ENCODE results near the gene SWT1. TPM values are rescaled to one million over a fixed set of nuclear protein-coding genes. Genes with fewer than 3 reads are reported as not detected.

Gene SWT1
- total RNA-seq, 4 donors from 2014 or later: 1.9 to 6.5 (median 3.5) TPM

- no peak for DNase-seq
- no peak overlapping the region for H3K27ac ChIP-seq
- TF ChIP-seq POLR2A (IDR thresholded peaks at IDR 0.05): no peak
- no peak for TF ChIP-seq CTCF (IDR thresholded peaks at IDR 0.05)
- H3K9me3 ChIP-seq: no peaks in the 10 kb centered on the region
- H3K4me1 ChIP-seq: no peaks in the 10 kb centered on the region
- peaks cover 12 to 98% (median 36%) of the 10 kb centered on the region in 3 donors for H3K36me3 ChIP-seq
- intact Hi-C loops (cut with DNase I): no loop called here
- WGBS, 2 donors: 93 to 95% methylated on average over 6 of the region's 6 CpGs
- H3K4me3 ChIP-seq: no peak overlapping the region
- no peaks in the 10 kb centered on the region for H3K27me3 ChIP-seq
Observed at GRCh38 chr1:185300152-185300551, 143.2 kb downstream of the SWT1 start.

GRCh38 chr1:185305419-185305818 lies 148.5 kb downstream of the SWT1 start:
- whole genome bisulfite sequencing, 2 donors: 87 to 93% methylated on average over 3 of the region's 3 CpGs
- intact Hi-C loops (cut with DNase I): no loop called here
- Histone ChIP-seq H3K27ac (no peak overlapping the region), H3K4me1 (peaks cover 0 to 11% (median 3%) of the 10 kb centered on the region in 3 donors), H3K27me3 (no peaks in the 10 kb centered on the region), H3K36me3 (peaks cover 16 to 98% (median 43%) of the 10 kb centered on the region in 3 donors), H3K9me3 (no peaks in the 10 kb centered on the region), H3K4me3 (no peak overlapping the region)
- no peak for DNase-seq
- TF ChIP-seq POLR2A (IDR thresholded peaks at IDR 0.05) (no peak), CTCF (IDR thresholded peaks at IDR 0.05) (no peak)

GRCh38 chr1:185308126-185308525 lies 151.2 kb downstream of the SWT1 start:
- WGBS, 2 donors: 94 to 95% methylated on average over 1 of the region's 1 CpG
- intact Hi-C loops (cut with DNase I): no loop called here
- H3K36me3 ChIP-seq: peaks cover 13 to 80% (median 40%) of the 10 kb centered on the region in 3 donors

GRCh38 chr1:185309566-185309965 lies 152.6 kb downstream of the SWT1 start:
- Histone ChIP-seq H3K36me3 (peaks cover 13 to 66% (median 35%) of the 10 kb centered on the region in 3 donors), H3K27ac (no peak overlapping the region), H3K9me3 (no peaks in the 10 kb centered on the region), H3K4me1 (peaks cover 10 to 53% (median 24%) of the 10 kb centered on the region in 3 donors), H3K27me3 (no peaks in the 10 kb centered on the region), H3K4me3 (no peak overlapping the region)
- WGBS, 2 donors: 8 to 18% methylated on average over 2 of the region's 2 CpGs
- no peak for DNase-seq
- TF ChIP-seq CTCF (IDR thresholded peaks at IDR 0.05): no peak
- TF ChIP-seq POLR2A (IDR thresholded peaks at IDR 0.05): no peak
- intact Hi-C loops (cut with DNase I): no loop called here

More at GRCh38 chr1:185308126-185308525, 151.2 kb downstream of the SWT1 start:
- Histone ChIP-seq H3K9me3 (no peaks in the 10 kb centered on the region), H3K4me3 (no peak overlapping the region), H3K4me1 (peaks cover 5 to 38% (median 15%) of the 10 kb centered on the region in 3 donors), H3K27ac (no peak overlapping the region), H3K27me3 (no peaks in the 10 kb centered on the region)
- no peak for TF ChIP-seq POLR2A (IDR thresholded peaks at IDR 0.05)
- TF ChIP-seq CTCF (IDR thresholded peaks at IDR 0.05): no peak
- no peak for DNase-seq

- Histone ChIP-seq H3K4me1 (peaks cover 16 to 66% (median 30%) of the 10 kb centered on the region in 3 donors), H3K27me3 (no peaks in the 10 kb centered on the region), H3K27ac (peak overlapping the region in 1 of 4 donors; percentile 6), H3K9me3 (no peaks in the 10 kb centered on the region), H3K4me3 (peak overlapping the region in 1 of 4 donors; percentile 7), H3K36me3 (peaks cover 8 to 44% (median 24%) of the 10 kb centered on the region in 3 donors)
- no peak for TF ChIP-seq CTCF (IDR thresholded peaks at IDR 0.05)
- no peak for TF ChIP-seq POLR2A (IDR thresholded peaks at IDR 0.05)
- DNase-seq: no peak
- intact Hi-C loops (cut with DNase I): no loop called here
Observed at GRCh38 chr1:185311589-185312225, 154.7 kb downstream of the SWT1 start.
